RCC 7860 (cell line): Measurements from ENCODE around the gene NIN.

Experiments
- DNase-seq: peaks from one replicate; pipeline ENCODE4 v3.0.0-alpha.2; 2015; ENCODE audit warnings: low spot score
- FAIRE-seq: peaks from 2 replicates; lab custom pipeline; 2012; peaks lifted over from hg19 to GRCh38; lab: Jason Lieb, UNC

NIN gene

DNA sequence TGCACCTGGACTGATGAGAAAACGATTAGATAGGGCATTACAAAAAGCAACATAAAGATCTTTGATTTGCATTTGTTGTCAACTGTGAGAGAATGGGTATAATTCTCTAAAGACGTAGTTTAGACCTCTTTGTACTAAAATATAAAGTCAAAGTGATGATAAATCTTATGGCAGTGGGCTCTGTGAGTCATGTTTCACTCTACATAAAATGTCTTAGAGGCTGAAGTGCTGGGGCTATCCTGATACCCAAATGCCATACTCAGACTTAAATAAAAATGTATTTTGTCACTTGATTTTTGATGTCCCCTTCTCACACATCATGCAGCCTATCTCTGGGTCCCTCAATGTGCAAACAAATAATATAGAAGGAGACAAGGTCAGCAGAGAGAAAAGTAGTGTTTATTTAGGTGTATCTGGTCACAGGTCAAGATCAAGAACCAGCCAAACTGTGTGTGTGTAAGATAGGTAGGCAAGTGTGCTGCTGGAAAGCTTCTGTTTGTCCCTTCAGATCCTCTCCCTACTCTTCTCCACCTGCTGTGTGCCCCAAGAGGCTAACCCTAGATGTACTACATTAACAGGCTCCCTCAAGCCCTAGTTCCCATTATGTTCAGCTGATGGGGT lies 7.0 kb upstream of the NIN start:
- DNase-seq (no peak), FAIRE-seq (no peak)

DNA sequence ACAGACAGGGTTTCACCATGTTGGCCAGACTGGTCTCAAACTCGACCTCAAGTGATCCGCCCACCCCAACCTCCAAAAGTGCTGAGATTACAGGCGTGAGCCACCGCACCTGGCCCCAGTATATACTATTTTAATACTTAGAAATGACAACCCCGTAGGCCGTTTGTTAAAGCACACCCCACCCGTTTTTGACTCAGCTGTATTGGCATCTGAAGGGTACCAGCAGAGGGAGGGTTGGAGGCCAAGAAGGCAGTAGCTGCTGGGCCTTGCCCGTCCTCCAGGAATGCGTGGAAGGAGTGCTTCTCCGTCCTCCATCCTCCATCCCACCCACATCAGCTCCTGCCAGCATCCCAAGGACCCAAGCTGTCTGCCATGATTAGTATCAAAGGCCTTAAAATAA lies 6.3 kb upstream of the NIN start:
- DNase-seq (no peak), FAIRE-seq (no peak)

DNA sequence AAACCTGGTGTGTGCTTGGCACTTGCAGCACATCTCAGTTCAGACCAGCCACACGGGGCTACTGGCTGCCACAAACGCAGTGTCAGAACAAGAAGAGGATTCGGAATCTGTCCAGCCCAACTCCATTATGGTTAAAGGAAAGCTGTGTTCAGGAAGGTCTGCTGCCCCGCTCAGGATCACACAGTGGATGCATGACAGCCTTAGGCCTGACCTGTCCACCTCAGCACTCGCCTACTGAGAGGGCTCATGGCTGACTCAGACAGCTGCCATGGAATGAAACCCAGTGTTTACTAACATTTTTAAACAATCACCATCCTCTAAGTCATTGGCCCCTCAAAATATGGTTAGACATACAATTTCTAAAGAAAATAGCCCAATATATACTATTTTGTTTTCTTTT lies 5.6 kb upstream of the NIN start:
- no peak for FAIRE-seq
- peak; percentile 24 for DNase-seq

DNA sequence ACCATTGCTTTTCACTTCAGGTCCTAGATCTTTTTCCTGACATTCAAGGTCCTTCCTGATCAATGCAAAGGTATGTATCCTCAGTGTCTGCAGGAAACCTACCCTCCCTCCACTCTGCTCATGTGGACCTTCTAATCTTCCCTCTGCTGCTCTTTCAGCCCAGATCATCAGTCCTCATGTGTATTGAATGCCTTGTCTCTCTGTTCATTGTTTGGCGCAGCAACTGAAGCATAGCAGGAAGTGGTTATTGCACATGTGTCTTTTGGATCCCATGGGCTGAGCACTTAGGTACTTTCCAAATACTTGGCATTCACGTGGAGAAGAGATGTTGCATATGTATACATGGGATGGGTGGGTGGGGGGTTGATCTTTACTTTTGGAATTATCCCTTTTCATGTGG lies 4.3 kb upstream of the NIN start:
- FAIRE-seq: no peak
- DNase-seq: peak; percentile 42

DNA sequence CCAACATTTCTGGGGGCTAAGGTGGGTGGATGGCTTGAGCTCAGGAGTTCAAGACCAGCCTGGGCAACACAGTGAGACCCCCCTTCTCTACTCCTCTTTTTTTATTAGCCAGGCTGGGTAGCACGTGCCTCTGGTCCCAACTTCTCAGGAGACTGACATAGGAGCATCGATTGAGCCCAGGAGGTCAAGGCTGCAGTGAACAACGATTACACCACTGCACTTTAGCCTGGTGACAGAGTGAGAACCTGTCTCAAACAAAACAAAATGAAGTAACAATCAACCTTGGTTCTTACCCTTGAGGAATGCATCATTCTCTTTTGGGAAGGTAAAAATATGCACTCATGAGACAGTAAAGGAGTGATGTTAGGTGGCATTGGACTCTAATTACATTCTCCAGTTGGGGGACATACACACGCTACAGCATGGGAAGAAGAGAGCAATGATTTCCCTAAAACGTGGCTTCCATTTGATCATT lies 3.9 kb upstream of the NIN start:
- DNase-seq (no peak), FAIRE-seq (no peak)

DNA sequence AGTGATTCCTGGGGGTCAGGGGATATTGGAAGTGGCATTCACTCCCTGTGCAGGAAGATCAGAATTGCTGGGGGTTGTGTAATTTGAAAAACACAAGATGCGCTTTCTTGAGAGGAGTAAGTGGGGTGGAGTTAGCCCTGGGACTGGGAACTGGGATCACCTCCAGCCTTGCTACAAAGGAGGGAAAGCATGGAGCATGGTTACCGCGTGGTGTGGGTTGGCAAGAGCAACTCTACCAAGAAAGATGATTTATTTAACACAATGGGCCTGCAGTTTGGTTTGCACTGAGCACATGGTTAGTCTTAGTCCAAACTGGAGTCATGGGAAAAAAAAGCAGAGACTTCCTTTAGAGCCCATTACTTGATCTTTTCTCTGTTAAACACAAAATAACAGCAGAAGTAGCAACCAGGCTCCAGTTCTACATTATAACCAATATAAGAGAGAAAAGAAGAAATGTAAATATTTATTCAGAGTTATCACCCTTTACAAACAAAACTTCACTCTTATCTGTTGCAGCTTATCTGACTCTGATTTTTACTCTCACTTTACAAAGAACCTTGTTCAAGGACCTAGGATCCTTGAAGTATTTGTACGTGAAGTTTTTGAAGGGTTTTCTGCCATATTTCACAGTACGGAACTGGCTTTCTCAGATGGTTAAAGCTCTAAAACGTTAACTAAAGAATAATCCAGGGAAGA lies 2.1 kb upstream of the NIN start:
- no peak for DNase-seq
- FAIRE-seq: no peak

DNA sequence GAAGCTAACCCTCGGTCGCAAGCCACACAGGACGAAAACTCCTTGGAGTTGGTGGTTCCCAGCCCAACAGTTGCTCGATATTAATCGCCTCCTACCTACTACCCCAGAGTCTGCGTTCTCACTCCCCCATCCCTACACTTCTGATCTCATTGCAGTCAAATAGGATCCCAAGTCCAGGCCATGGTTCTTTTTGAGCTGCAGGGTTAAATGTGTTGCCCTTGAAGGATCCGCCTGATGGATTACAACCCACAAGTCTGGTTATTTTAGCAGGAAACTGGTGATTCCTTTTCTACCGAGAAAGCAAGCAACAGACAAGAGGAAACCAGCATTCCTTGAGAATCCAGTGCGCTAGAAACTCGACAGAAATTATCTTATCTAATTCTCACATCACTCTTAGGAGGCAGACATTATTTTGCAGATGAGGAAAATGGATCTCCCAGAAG lies 785 bp upstream of the NIN start:
- DNase-seq: no peak

DNA sequence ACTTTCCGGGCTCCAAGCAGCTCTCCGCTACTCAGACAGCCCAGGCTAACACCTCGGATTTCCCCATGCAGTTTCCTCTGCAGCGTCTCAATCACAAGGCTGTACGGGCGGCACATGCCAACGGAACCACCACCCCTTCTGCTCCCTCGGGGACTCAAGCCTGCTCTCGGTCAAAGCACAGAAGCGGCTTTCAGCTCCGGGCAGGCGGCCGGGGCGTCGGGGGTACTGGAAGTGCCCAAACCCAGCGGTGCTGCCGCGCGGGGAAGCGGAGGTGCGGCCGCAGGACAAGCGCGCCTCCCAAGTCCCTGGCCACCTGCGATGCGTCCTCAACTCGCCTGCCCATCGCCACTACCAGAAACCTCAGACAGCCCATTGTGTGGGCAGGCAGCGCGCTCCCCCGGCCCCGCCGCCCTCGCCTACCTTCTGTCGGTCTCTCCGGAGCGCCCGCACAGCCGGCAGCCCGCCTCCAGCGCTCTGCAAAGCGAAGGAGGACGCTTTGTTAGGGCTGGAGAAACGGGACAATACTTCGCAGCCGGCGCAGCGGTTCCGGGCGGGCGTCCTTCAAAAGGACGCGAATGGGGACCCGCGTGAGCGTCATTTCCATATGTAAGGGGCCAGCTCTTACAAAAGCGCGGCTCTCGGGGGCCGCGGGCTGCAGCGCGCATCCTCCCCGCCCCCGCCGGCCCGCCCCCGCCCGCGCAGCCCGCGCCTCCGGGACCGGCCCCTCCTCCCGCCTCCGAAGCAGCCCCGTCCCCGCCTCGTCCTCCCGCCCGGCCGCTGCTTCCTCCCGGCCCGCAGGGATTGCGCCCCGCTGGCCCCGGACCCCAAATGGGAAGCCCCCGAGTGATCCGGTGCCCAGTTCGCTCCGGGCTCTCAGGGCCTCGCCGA lies 674 bp downstream of the NIN start:
- FAIRE-seq (no peak), DNase-seq (no peak)

More for the DNA sequence above, 785 bp upstream of the NIN start:
- no peak for FAIRE-seq

DNA sequence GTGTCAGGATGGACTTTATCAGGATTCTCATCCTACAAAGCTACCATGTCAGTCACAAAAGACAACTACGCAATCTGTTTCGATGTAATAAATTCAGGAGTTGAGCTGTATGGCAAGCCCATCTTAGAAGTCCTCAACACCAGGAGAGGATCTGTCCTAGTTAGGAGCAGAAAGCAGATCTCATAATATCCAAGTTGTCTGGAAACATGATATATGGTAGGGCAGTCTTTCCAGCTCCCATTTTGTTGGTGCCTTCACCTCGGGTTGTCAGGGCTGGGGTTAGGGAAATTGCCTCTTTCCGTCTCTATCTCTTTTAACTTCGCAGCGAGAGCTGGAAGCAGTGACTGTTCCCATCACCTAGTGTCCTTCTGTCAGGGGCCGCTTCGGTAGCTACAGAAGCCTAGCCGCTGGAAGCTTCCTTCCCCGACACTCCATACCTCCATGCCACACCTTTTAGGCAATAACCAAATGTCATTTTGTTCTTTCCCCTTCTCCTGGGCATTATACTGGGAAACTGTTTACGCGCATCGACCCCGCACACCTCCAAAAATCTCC lies 1.4 kb downstream of the NIN start:
- DNase-seq (no peak), FAIRE-seq (no peak)

DNA sequence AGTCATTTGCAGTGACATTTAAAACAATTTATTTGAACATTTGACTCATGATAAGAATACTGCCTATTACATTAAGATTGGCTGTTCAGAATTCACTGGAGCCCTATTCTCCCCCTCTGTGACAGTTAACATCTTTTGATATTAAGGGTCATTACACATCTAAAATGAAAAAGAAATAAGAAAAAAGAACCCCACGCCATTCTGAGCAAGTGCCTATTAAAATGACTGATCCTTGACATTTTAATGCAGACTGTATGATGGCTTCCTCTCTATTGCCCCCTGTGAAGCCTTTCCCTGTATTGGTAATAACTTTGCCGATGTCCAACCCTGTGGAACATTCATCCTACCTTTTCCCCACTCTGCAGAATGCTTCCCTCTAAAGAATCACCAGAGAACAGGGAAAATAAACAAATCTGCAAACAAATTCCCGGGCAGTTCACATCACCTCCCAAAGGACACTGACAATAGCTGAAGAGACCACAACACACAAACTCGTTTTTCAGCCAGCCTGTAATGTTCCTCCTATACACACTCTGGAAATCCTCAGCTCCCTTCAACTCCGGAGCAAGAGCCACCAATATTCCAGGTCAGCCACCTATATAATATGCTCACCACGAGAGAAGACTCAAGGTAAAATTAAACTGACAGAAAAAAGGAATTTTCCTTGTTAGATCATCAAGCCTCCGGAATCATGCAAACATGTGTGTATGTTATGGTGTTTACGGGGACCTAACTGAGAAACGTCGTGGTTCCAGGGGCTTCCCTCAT lies 2.1 kb downstream of the NIN start:
- DNase-seq: no peak
- FAIRE-seq: no peak

DNA sequence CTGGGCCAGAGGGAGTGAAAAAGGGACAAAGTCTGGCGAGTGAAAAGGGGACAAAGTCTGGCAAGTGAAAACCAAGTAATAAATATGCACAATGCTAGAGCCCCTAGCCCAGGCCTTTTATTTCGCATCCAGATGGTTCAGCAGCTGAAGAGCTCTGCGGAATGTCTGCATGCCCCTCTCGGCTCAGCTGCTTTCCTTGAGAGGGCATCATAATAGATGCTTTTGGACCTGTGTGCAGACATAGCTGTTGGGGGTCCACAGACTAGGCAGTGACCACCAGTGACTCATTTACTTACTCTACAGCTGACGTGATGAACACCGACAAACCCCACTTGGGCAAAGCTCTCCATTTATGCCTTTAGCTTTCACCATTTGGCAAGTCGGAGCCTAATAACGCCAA lies 4.3 kb downstream of the NIN start:
- no peak for DNase-seq
- no peak for FAIRE-seq

DNA sequence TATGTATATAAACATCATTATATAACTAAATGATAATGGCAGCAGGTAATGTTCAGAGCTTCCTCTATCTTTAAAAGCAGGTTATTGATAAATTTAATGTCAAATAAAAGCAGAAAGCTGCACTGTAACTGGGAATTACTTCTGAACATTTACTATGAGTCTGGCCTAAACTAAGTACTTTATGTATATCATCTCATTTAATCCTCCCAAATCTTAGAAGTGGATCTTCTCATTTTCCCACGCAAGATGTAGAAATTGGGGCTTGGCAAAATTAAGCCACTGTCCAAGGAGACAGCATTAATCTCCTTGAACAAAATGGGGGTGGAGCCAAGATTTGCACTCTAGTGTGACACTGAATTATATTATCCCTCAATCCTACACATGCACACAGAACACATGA lies 5.7 kb downstream of the NIN start:
- FAIRE-seq: no peak
- DNase-seq: no peak

DNA sequence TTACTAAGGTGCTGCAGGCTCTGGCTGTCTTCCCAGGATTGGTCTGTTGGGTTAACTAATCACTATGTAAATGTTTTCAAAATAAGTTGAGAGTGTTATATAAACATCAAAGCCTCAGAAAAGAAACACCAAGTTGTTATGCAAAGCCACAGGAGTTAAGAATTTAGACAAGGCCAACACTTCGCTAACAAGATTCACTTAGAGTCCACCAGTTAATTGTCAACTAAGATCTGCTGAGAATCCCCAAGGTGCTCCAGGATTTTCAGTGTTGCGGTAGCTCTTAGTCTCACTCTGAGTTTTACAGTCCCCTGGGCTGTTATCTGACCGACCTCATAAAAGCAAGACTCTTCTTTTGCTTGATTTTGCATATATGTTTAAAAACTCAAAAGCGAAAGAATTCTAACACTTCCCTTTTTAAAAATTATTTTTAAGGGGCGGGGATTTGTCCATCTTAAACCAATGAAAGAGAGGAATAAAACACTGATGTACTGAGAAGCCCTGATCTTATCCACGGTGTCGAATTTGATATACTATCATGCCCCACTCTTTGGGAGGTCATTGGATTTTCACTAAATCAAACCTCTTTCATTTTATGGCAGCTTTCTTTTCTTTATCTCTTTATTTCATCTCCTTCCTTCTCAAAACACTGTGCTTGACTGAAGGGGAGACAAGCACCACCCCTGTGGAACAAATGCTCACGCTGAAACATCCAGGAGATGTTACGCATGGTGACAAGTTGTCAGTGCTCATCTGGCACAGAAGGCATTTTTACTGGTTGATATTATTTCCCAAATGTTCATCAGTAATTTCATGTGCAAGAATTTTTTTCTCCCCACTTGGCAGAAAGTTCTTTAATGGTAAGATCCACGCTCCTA lies 7.0 kb downstream of the NIN start:
- no peak for FAIRE-seq
- no peak for DNase-seq

DNA sequence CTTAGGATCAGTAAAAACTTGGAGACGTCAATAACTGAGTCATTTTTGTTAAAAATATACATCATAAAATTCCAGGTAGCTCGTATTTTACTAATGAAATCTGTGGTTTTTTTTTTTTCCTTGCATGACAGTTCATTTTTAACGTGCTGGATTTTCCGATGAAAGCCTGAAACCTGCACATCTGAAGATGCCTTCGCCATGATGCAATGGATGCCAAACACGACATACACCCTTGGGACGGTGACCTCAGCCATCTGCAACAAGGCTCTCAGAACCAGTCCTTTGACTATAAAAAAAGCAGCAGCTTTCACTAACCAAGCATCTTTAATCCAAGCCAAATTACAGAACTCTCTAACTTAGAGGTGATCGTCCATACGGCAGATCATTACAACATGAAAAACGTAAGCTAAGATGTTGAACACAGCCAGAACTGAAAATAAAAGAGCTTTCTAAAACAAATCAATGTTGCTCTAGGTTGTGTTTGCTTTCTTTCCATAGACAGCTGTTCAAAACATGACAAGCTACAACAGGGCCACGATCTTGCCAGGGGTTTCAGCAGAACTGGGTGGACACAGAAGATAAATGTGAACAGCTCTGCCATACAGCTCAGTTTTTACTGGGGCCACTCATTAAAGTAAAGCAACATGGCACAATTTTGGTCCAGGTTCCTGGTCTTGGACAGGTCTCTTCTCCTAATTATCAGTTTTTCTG lies 7.8 kb downstream of the NIN start:
- FAIRE-seq (no peak), DNase-seq (no peak)

DNA sequence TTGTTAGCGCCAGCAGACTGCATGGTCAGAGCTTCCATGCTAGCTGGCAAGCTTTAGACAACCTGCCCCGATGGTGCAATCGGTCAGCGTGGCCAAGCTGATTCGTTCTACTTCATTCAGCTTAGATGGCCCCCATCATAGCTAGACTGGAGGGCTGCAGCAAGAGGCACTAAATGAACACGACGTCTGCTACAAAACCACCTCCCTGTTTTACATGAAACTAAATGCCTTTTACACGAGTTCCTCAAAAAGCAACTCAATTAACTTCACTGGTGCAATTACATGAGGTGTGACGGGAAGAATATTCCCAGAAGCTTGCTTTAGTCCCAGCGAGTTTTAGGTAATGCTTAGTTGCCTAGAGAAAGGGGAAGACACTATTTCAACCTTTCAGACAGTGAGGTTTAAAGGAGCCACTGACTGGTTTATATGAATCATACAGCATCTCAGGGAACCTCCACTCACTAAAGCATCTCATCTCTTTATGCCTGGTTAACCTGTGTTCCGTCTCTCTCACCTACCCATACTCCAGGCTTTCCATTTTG lies 8.4 kb downstream of the NIN start:
- FAIRE-seq (no peak), DNase-seq (no peak)

DNA sequence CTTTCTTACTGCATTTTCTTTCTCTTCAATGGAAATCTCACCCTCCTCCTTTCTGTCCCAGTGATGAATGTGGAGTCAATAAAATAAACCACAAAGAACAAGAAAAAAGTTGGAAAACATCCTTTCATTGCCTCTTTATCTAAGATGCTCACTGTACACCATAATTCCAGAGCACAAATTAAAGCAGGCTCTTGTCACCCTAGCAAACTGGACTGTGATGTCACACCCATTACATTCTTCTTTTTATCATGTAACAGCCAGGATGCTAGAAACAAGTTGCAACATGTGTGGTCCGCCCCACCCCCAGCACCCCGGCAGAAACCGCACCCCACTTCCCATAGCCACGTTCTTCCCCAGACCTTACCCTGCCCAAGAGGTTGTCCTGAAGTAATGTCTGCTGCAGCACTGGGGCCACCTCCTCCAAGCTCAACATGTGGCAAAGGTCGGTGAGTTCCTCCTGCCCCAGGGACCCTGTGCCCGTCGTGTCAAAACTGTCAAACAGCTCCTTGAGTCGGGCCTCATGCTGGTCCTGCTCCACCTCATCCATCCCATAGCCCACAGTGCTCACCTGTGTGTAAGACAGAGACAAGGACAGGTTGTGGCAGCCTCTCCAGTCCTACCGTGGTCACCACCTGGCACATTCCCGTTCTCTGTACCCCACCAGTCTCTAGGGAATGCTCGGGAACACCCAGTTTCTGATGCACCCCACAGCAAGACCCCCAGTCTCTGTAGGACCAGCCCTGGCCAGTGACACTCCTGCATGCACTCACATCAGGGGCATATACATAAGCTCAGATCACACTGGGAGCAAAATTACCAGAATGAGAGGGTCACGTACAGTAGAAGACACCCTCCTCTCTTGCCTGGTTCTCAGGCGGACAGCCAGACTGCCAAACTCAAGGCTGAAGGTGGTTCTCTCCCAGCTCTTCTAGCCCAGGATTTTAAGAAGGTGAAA lies 9.2 kb downstream of the NIN start:
- FAIRE-seq: no peak
- no peak for DNase-seq

DNA sequence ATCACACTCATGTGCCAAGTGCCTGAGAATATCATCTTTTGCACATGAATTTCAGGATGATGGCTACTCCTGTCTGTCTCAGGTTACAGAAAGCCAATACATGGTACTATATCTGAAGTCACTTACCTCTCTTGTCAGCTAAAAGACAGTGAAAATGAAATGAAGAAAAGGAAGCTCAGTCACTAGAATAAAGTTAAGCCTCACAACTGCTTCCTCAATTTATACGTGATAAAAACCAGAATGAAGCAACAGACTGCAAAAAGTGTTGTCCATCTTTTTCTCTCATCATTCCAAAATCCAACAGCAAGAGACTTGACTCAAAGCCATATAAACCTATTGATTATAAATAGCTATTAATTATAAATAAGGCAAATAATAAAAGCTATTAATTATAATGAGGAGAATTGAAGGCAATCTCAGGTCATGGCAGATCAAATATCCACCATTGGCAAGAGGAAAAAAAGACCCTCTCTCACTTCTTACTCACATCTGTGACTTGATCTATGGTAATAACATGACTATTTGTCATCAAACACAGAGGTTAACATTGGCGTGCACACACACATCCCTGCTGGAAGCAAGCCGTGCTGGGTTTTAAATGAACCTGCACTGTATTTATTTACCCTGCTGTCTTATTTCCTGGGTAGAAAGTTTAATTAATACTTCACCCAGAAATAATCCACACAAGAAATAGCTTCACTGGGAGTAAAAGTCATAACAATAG lies 10.0 kb downstream of the NIN start:
- no peak for FAIRE-seq
- DNase-seq: no peak
